ENCODE data around the gene KAT6B. TPM values are rescaled to one million over a fixed set of nuclear protein-coding genes. Genes with fewer than 3 reads are reported as not detected.

Gene KAT6B
- total and polyA plus RNA-seq, 2 of the 8 experiments (the other 6 are each of a cell fraction or from before 2014, with no cell fraction given), result 7.3 to 30.8 TPM

DNA sequence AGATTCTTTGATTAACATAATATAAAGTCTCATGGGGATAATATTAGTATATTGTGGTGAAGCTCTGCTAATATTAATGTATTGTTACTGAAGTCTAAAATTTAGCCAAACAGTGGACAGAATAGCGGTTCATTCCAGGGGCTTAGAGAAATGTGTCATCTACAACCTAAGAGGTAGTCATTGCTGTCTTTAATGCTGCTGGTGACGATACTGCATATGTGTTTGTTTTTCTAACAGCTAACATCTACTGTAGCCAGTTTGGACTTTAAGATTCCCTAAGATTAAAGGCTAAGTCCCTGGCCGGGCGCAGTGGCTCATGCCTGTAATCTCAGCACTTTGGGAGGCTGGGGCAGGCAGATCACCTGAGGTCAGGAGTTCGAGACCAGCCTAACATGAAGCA, 183.0 kb downstream of the KAT6B start:
- Histone ChIP-seq H2AK5ac (ENCODE audit: low read depth, low read length) (no peak overlapping the region), H2BK12ac (ENCODE audit: low read depth, low read length) (no peak overlapping the region), H3K23ac (ENCODE audit: insufficient read length) (no peak overlapping the region), H3K4me1 (replicated peaks in 1 of 4; ENCODE audit: control insufficient read depth in 3 of 4, insufficient read depth in 4 of 4, low read length in 3 of 4) (no peaks in the 10 kb centered on the region; a peak in 1 of 7 replicates), H4K91ac (replicated peaks; ENCODE audit: insufficient read length, low read length) (no peak overlapping the region), H3K23me2 (ENCODE audit: low read depth, low read length) (no peaks in the 10 kb centered on the region), H3K27me3 (replicated peaks in 1 of 4; ENCODE audit: control insufficient read depth in 3 of 4, extremely low read depth in 1 of 4, insufficient read depth in 3 of 4, low read length in 3 of 4) (no peaks in the 10 kb centered on the region), H3K36me3 (ENCODE audit: control insufficient read depth in 2 of 4, insufficient read depth in 4 of 4, low read length in 3 of 4) (no peaks in the 10 kb centered on the region; a peak in 1 of 8 replicates), H4K8ac (ENCODE audit: extremely low read depth, insufficient read depth, low read length) (no peak overlapping the region), H3K56ac (replicated peaks; ENCODE audit: insufficient read length, low read depth, low read length) (no peak overlapping the region), H3K4me3 (ENCODE audit: extremely low read depth in 1 of 4, insufficient read depth in 2 of 4, low read depth in 3 of 4, low read length in 4 of 4) (no peak overlapping the region), H4K5ac (ENCODE audit: insufficient read length, low read depth, low read length) (no peak overlapping the region), H3K9me3 (ENCODE audit: insufficient read depth in 2 of 2, low read depth in 1 of 2, low read length in 1 of 2) (no peaks in the 10 kb centered on the region), H2BK20ac (ENCODE audit: low read length) (no peak overlapping the region), H3K4ac (replicated peaks; ENCODE audit: insufficient read length, low read depth, low read length) (no peak overlapping the region), H3K9ac (replicated peaks in 1 of 4; ENCODE audit: extremely low read depth in 1 of 4, low read depth in 3 of 4, low read length in 3 of 4) (no peak overlapping the region), H3K79me2 (ENCODE audit: control insufficient read depth in 1 of 2, insufficient read depth in 2 of 2, low read length in 2 of 2) (no peaks in the 10 kb centered on the region), H3K27ac (ENCODE audit: low read depth, low read length) (no peak overlapping the region), H2BK5ac (ENCODE audit: low read depth, low read length) (no peak overlapping the region), H2BK15ac (ENCODE audit: low read length) (no peak overlapping the region), H3K18ac (ENCODE audit: extremely low read depth, low read length) (no peak overlapping the region), H3K14ac (ENCODE audit: insufficient read length) (no peak overlapping the region), H3K4me2 (ENCODE audit: insufficient read depth in 1 of 2, low read depth in 2 of 2, low read length in 2 of 2) (no peak overlapping the region), H2BK120ac (replicated peaks; ENCODE audit: low read depth, low read length) (no peak overlapping the region), H4K20me1 (replicated peaks in 1 of 2; ENCODE audit: control insufficient read depth in 1 of 2, insufficient read depth in 2 of 2, low read length in 2 of 2) (no peaks in the 10 kb centered on the region), H3K79me1 (ENCODE audit: low read depth, low read length) (no peaks in the 10 kb centered on the region; the same call in 1 of the 2 replicates), H2AFZ (ENCODE audit: low read length) (no peak overlapping the region)
- WGBS, 2 experiments (ENCODE audit: extremely low coverage in 1 of 2, insufficient coverage in 1 of 2, insufficient read length in 1 of 2, insufficient replicate concordance in 2 of 2, low coverage in 1 of 2, low lambda C conversion rate in 2 of 2, missing lambda C conversion rate in 1 of 2), result 91% methylated on average over 5 of the region's 5 CpGs; no CpG with 5 or more reads in 1 of the 2 experiments
- ChIA-PET POLR2A (ENCODE audit: partially characterized antibody) (no interaction called here), CTCF (ENCODE audit: partially characterized antibody) (interaction anchor here (1.0 to 1.7 kb wide), 4 partner anchors 10 to 254 kb away, joined by 3 to 6 read pairs (median 6); no protein-coding TSS in a partner anchor)
- FAIRE-seq (no peak), DNase-seq (ENCODE audit: low read depth in 1 of 2, low spot score in 2 of 2) (no peak)
- TF ChIP-seq RXRA (IDR thresholded peaks at IDR 0.05; ENCODE audit: insufficient read depth, low read depth, low read length), result no peak
- no peak for TF ChIP-seq YY1 (IDR thresholded peaks at IDR 0.05; ENCODE audit: low read depth, low read length)
- TF ChIP-seq MAFK (IDR thresholded peaks at IDR 0.05; ENCODE audit: low read depth, low read length), result no peak
- no peak for TF ChIP-seq NANOG (IDR thresholded peaks at IDR 0.05; ENCODE audit: insufficient read depth, low read depth, low read length, poor library complexity, severe bottlenecking)

Data from H1 (cell line).